Measurements from ENCODE around the gene C16orf82.

Gene C16orf82

DNA sequence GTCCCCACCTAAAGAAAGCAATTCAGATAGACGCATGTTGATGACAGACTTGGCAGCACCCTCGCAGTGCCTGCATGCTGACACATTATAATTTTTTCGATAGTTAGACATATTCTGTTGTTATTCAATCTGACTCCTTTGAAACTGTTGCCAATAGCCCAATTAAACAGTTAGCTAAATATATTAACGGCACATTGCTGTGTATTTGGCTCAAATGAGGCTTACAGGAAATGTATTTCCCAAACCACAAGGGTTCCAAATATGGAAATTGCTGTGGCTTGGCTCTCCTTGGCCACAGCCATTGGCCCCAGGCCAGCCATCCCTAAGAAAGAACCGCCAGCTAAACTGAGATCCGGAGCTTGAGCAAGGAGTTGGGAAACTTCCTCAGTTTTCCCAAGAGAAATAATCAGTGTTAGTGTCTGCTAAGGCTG, 31.1 kb downstream of the C16orf82 start:
- no peak overlapping the region for H2BK12ac ChIP-seq (ENCODE audit: low read length)
- H2AK5ac ChIP-seq (ENCODE audit: low read length) = no peak overlapping the region
- no peak for DNase-seq
- H3K14ac ChIP-seq (ENCODE audit: low read length) = no peak overlapping the region
- no peak overlapping the region for H3K9ac ChIP-seq (ENCODE audit: low read length)
- H3K23ac ChIP-seq (ENCODE audit: low read length) = no peak overlapping the region
- no peak overlapping the region for H2BK5ac ChIP-seq (ENCODE audit: low read depth, low read length, poor library complexity)
- H3K18ac ChIP-seq (ENCODE audit: low read length) = no peak overlapping the region
- no CpG with 5 or more reads among the region's 6 CpGs for WGBS (ENCODE audit: extremely low coverage, insufficient coverage, insufficient read length)
- H4K8ac ChIP-seq (ENCODE audit: low read depth, low read length) = no peak overlapping the region
- no peak overlapping the region for H3K4ac ChIP-seq (ENCODE audit: low read depth, low read length)
- no peak overlapping the region for H2AFZ ChIP-seq (ENCODE audit: insufficient read depth, low read length, poor library complexity)
- H4K91ac ChIP-seq (ENCODE audit: low read depth, low read length) = no peak overlapping the region
- no peak overlapping the region for H2BK120ac ChIP-seq (ENCODE audit: insufficient read depth, low read length, poor library complexity)
- no peak overlapping the region for H4K12ac ChIP-seq (ENCODE audit: low read depth, low read length)
- no peak overlapping the region for H3K4me2 ChIP-seq (ENCODE audit: low read length)
- H3K27ac ChIP-seq (ENCODE audit: low read depth, low read length) = no peak overlapping the region
- H3K36me3 ChIP-seq (ENCODE audit: control insufficient read depth in 1 of 2, insufficient read depth in 2 of 2, low read length in 2 of 2) = no peaks in the 10 kb centered on the region
- no peak overlapping the region for H3K4me3 ChIP-seq (ENCODE audit: low read depth, low read length)
- H3K9me3 ChIP-seq (ENCODE audit: insufficient read depth, low read depth, low read length) = peaks cover 3% of the 10 kb centered on the region
- no peaks in the 10 kb centered on the region for H3K4me1 ChIP-seq (ENCODE audit: control insufficient read depth in 1 of 2, insufficient read depth in 2 of 2, low read length in 2 of 2)
- H3K27me3 ChIP-seq (ENCODE audit: insufficient read depth, low read length) = no peaks in the 10 kb centered on the region
- no peaks in the 10 kb centered on the region for H3K79me1 ChIP-seq (ENCODE audit: low read length)
- no peaks in the 10 kb centered on the region for H3K79me2 ChIP-seq (ENCODE audit: control insufficient read depth, insufficient read depth, low read length, poor library complexity)

DNA sequence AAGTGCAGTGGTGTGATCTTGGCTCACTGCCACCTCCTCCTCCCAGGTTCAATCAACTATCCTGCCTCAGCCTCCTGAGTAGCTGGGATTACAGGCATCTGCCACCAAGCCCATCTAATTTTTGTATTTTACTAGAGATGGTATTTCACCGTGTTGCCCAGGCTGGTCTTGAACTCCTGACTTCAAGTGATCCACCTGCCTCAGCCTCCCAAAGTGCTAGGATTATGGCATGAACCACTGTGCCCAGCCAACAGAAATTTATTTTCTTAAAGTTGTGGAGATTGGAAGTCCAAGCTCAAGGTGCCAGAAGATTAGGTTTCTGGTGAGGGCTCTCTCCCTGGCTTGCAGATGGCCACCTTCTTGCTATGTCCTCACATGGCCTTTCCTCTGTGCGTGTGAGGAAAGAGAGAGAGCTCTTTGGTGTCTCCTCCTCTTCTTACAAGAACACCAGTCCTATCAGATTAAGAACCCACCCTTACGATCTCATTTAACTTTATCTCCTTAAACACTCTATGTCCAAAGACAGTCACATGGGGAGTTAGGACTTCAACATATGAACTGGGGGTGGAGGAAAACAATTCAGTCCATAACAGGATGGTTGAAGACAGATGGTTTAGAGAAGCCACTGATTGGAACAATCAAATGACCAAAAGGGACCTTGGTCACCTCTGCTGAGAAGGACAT, 31.8 kb downstream of the C16orf82 start:
- no peak for DNase-seq
- no peak overlapping the region for H3K23ac ChIP-seq (ENCODE audit: low read length)
- H3K79me2 ChIP-seq (ENCODE audit: control insufficient read depth, insufficient read depth, low read length, poor library complexity) = no peaks in the 10 kb centered on the region
- no peaks in the 10 kb centered on the region for H3K79me1 ChIP-seq (ENCODE audit: low read length)
- H3K4me1 ChIP-seq (ENCODE audit: control insufficient read depth in 1 of 2, insufficient read depth in 2 of 2, low read length in 2 of 2) = no peaks in the 10 kb centered on the region
- no peak overlapping the region for H4K91ac ChIP-seq (ENCODE audit: low read depth, low read length)
- no peak overlapping the region for H3K4ac ChIP-seq (ENCODE audit: low read depth, low read length)
- H3K9me3 ChIP-seq (ENCODE audit: insufficient read depth, low read depth, low read length) = peaks cover 3% of the 10 kb centered on the region
- no peak overlapping the region for H3K18ac ChIP-seq (ENCODE audit: low read length)
- no peak overlapping the region for H4K8ac ChIP-seq (ENCODE audit: low read depth, low read length)
- H3K27me3 ChIP-seq (ENCODE audit: insufficient read depth, low read length) = no peaks in the 10 kb centered on the region
- WGBS (ENCODE audit: extremely low coverage, insufficient coverage, insufficient read length) = no CpG with 5 or more reads among the region's 3 CpGs
- no peak overlapping the region for H3K14ac ChIP-seq (ENCODE audit: low read length)
- H3K27ac ChIP-seq (ENCODE audit: low read depth, low read length) = no peak overlapping the region
- H2AK5ac ChIP-seq (ENCODE audit: low read length) = no peak overlapping the region
- H3K36me3 ChIP-seq (ENCODE audit: control insufficient read depth in 1 of 2, insufficient read depth in 2 of 2, low read length in 2 of 2) = no peaks in the 10 kb centered on the region
- no peak overlapping the region for H2AFZ ChIP-seq (ENCODE audit: insufficient read depth, low read length, poor library complexity)
- no peak overlapping the region for H3K9ac ChIP-seq (ENCODE audit: low read length)
- no peak overlapping the region for H4K12ac ChIP-seq (ENCODE audit: low read depth, low read length)
- no peak overlapping the region for H2BK5ac ChIP-seq (ENCODE audit: low read depth, low read length, poor library complexity)
- no peak overlapping the region for H3K4me2 ChIP-seq (ENCODE audit: low read length)
- H3K4me3 ChIP-seq (ENCODE audit: low read depth, low read length) = no peak overlapping the region
- H2BK12ac ChIP-seq (ENCODE audit: low read length) = no peak overlapping the region
- H2BK120ac ChIP-seq (ENCODE audit: insufficient read depth, low read length, poor library complexity) = no peak overlapping the region

DNA sequence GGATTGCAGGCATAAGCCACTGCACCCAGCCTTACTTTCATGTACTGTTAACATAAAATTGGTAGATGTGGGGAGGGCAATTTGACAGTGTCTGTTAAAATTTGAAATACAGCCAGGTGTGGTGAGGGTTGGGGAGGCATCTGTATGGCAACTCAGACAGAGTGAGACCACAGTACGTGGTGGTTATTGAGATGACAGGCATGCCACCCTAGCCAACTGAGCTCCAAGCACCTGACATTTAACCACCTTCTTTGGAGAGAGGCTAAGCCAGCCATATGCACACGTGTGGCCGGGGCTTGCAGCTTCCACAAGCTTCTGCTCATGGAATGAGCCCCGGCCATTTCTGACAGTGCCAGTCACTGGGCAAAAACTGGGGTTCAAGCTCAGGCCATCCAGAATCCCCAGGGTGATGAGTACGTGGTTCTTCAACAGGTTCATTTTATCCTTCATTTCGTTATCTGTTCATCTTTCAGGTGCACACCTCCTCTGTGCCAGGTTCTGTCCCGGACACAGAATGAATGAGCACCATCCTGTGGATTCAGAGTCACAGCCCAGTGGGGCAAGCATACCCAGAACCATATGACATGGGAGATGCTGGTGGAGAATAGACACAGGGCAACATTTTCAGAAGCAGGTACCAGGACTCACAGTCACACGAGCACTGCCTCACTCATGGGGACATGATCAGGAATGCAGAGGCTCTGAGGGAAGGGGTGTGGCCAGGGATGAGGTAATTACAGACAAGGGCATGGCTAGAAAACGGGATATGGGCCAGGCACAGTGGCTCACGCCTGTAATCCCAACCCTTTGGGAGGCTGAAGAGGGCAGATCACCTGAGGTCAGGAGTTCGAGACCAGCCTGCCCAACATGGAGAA, 36.2 kb downstream of the C16orf82 start:
- Histone ChIP-seq H3K4me2 (ENCODE audit: low read length) (no peak overlapping the region), H2BK120ac (ENCODE audit: insufficient read depth, low read length, poor library complexity) (no peak overlapping the region), H3K9ac (ENCODE audit: low read length) (no peak overlapping the region), H3K27me3 (ENCODE audit: insufficient read depth, low read length) (no peaks in the 10 kb centered on the region), H3K23ac (ENCODE audit: low read length) (peak overlapping the region; percentile 77), H2AFZ (ENCODE audit: insufficient read depth, low read length, poor library complexity) (no peak overlapping the region), H4K12ac (ENCODE audit: low read depth, low read length) (no peak overlapping the region), H3K36me3 (ENCODE audit: control insufficient read depth in 1 of 2, insufficient read depth in 2 of 2, low read length in 2 of 2) (no peaks in the 10 kb centered on the region), H3K4ac (ENCODE audit: low read depth, low read length) (no peak overlapping the region), H3K79me2 (ENCODE audit: control insufficient read depth, insufficient read depth, low read length, poor library complexity) (no peaks in the 10 kb centered on the region), H3K79me1 (ENCODE audit: low read length) (no peaks in the 10 kb centered on the region), H4K91ac (ENCODE audit: low read depth, low read length) (no peak overlapping the region), H2BK5ac (ENCODE audit: low read depth, low read length, poor library complexity) (no peak overlapping the region), H3K9me3 (ENCODE audit: insufficient read depth, low read depth, low read length) (no peaks in the 10 kb centered on the region), H3K4me1 (ENCODE audit: control insufficient read depth in 1 of 2, insufficient read depth in 2 of 2, low read length in 2 of 2) (no peaks in the 10 kb centered on the region), H2BK12ac (ENCODE audit: low read length) (no peak overlapping the region), H3K27ac (ENCODE audit: low read depth, low read length) (no peak overlapping the region), H3K14ac (ENCODE audit: low read length) (no peak overlapping the region), H2AK5ac (ENCODE audit: low read length) (no peak overlapping the region), H3K4me3 (ENCODE audit: low read depth, low read length) (no peak overlapping the region), H4K8ac (ENCODE audit: low read depth, low read length) (no peak overlapping the region), H3K18ac (ENCODE audit: low read length) (no peak overlapping the region)
- no peak for DNase-seq
- WGBS (ENCODE audit: extremely low coverage, insufficient coverage, insufficient read length) = no CpG with 5 or more reads among the region's 11 CpGs

DNA sequence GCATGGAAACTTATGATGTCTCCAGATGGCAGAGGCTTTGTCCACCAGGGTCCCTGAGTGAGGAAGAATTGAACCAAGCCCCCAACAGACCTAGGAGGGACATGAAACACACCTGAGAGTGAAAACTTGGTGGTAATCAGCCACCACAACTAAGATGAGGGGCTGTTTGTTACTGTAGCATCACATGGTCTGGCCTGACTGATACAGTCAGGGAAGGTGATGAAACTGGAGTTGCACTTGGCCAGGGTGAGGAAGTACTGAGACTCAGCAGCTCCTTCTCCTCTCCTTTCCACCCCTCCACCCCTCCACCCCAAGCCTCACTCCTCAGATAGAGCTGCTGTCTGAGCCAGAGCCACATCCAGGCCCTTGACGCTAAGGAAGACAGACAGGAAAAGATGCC, 37.2 kb downstream of the C16orf82 start:
- Histone ChIP-seq H3K4me2 (ENCODE audit: low read length) (no peak overlapping the region), H4K12ac (ENCODE audit: low read depth, low read length) (no peak overlapping the region), H2BK120ac (ENCODE audit: insufficient read depth, low read length, poor library complexity) (no peak overlapping the region), H3K27me3 (ENCODE audit: insufficient read depth, low read length) (no peaks in the 10 kb centered on the region), H2BK5ac (ENCODE audit: low read depth, low read length, poor library complexity) (no peak overlapping the region), H2AK5ac (ENCODE audit: low read length) (no peak overlapping the region), H4K8ac (ENCODE audit: low read depth, low read length) (no peak overlapping the region), H2BK12ac (ENCODE audit: low read length) (no peak overlapping the region), H3K9ac (ENCODE audit: low read length) (no peak overlapping the region), H3K27ac (ENCODE audit: low read depth, low read length) (no peak overlapping the region), H3K79me1 (ENCODE audit: low read length) (no peaks in the 10 kb centered on the region), H3K18ac (ENCODE audit: low read length) (no peak overlapping the region), H3K4ac (ENCODE audit: low read depth, low read length) (no peak overlapping the region), H3K79me2 (ENCODE audit: control insufficient read depth, insufficient read depth, low read length, poor library complexity) (no peaks in the 10 kb centered on the region), H3K9me3 (ENCODE audit: insufficient read depth, low read depth, low read length) (no peaks in the 10 kb centered on the region), H3K4me3 (ENCODE audit: low read depth, low read length) (no peak overlapping the region), H3K14ac (ENCODE audit: low read length) (no peak overlapping the region), H3K4me1 (ENCODE audit: control insufficient read depth in 1 of 2, insufficient read depth in 2 of 2, low read length in 2 of 2) (no peaks in the 10 kb centered on the region), H3K36me3 (ENCODE audit: control insufficient read depth in 1 of 2, insufficient read depth in 2 of 2, low read length in 2 of 2) (no peaks in the 10 kb centered on the region), H2AFZ (ENCODE audit: insufficient read depth, low read length, poor library complexity) (no peak overlapping the region), H4K91ac (ENCODE audit: low read depth, low read length) (no peak overlapping the region), H3K23ac (ENCODE audit: low read length) (no peak overlapping the region)
- DNase-seq = no peak
- no CpG with 5 or more reads among the region's 1 CpG for WGBS (ENCODE audit: extremely low coverage, insufficient coverage, insufficient read length)
